WTC11 (cell line): Measurements from ENCODE around the gene SRRT. TPM values are rescaled to one million over a fixed set of nuclear protein-coding genes. Genes with fewer than 3 reads are reported as not detected.

Source experiments
- ATF1 ChIP-seq: sonication (generic); formaldehyde crosslinking; IDR thresholded peaks from 2 replicates; pipeline ENCODE4 v1.8.1; 2023; ENCODE audit warnings: mild to moderate bottlenecking, moderate library complexity, missing genetic modification reagents
- CREB1 ChIP-seq: sonication (generic); formaldehyde crosslinking; IDR thresholded peaks from 2 replicates; pipeline ENCODE4 v1.8.0; 2023; ENCODE audit warnings: mild to moderate bottlenecking, missing genetic modification reagents
- ELF4 ChIP-seq: sonication (generic); formaldehyde crosslinking; IDR thresholded peaks from 2 replicates; pipeline ENCODE4 v1.8.1; 2022; ENCODE audit warnings: low read depth, mild to moderate bottlenecking, moderate library complexity, missing genetic modification reagents
- FOXJ3 ChIP-seq: sonication (generic); formaldehyde crosslinking; IDR thresholded peaks from 2 replicates; pipeline ENCODE4 v1.9.0; 2021; ENCODE audit warnings: missing genetic modification reagents, mild to moderate bottlenecking, borderline replicate concordance
- GABPB1 ChIP-seq: sonication (generic); formaldehyde crosslinking; IDR thresholded peaks from 2 replicates; pipeline ENCODE4 v1.8.1; 2023; ENCODE audit warnings: mild to moderate bottlenecking, missing genetic modification reagents
- MXD4 ChIP-seq: fragments of 250-450 bp; sonication (Bioruptor Pico); IDR thresholded peaks from 2 replicates; pipeline ENCODE4 v1.8.0; 2021; ENCODE audit warnings: mild to moderate bottlenecking, moderate library complexity, borderline replicate concordance
- NR1H2 ChIP-seq: sonication (generic); formaldehyde crosslinking; IDR thresholded peaks from 2 replicates; pipeline ENCODE4 v1.9.0; 2021; ENCODE audit warnings: mild to moderate bottlenecking, moderate library complexity, missing genetic modification reagents
- NR3C1 ChIP-seq: sonication (generic); formaldehyde crosslinking; conservative IDR thresholded peaks from 2 replicates; pipeline ENCODE4 v1.8.1; 2023; ENCODE audit warnings: low read depth, mild to moderate bottlenecking, missing genetic modification reagents
- SMAD4 ChIP-seq: sonication (generic); formaldehyde crosslinking; IDR thresholded peaks from 2 replicates; pipeline ENCODE4 v1.8.0; 2022; ENCODE audit warnings: mild to moderate bottlenecking, missing genetic modification reagents
- SP1 ChIP-seq: sonication (generic); formaldehyde crosslinking; conservative IDR thresholded peaks from 2 replicates; pipeline ENCODE4 v1.8.1; 2022; ENCODE audit warnings: missing genetic modification reagents
- ZNF138 ChIP-seq: sonication (generic); formaldehyde crosslinking; conservative IDR thresholded peaks from 2 replicates; pipeline ENCODE4 v1.8.1; 2022; ENCODE audit warnings: mild to moderate bottlenecking, moderate library complexity, missing genetic modification reagents
- ZNF263 ChIP-seq: sonication (generic); formaldehyde crosslinking; IDR thresholded peaks from 2 replicates; pipeline ENCODE4 v1.8.1; 2022; ENCODE audit warnings: low read depth, mild to moderate bottlenecking, moderate library complexity, missing genetic modification reagents
- ZNF396 ChIP-seq: fragments of 250-450 bp; sonication (Bioruptor Pico); IDR thresholded peaks from 2 replicates; pipeline ENCODE4 v1.8.0; 2021; ENCODE audit warnings: mild to moderate bottlenecking, moderate library complexity, borderline replicate concordance
- ZNF423 ChIP-seq: fragments of 250-450 bp; sonication (Bioruptor Pico); IDR thresholded peaks from 2 replicates; pipeline ENCODE4 v2.1.2; 2022; ENCODE audit warnings: mild to moderate bottlenecking, moderate library complexity
- ZNF671 ChIP-seq: fragments of 250-450 bp; sonication (Bioruptor Pico); IDR thresholded peaks from 2 replicates; pipeline ENCODE4 v1.8.0; 2021; ENCODE audit warnings: mild to moderate bottlenecking
- total RNA-seq: library from RNA; stranded (reverse); gene quantifications from 3 replicates; pipeline ENCODE4 v1.2.3, GENCODE V29; 2021
- TF ChIP-seq, protein P1 (sequence below): fragments of 250-450 bp; sonication (Bioruptor Pico); IDR thresholded peaks from 2 replicates; pipeline ENCODE4 v1.9.0; 2021; ENCODE audit warnings: mild to moderate bottlenecking
- TF ChIP-seq, protein P2 (sequence below): sonication (generic); formaldehyde crosslinking; IDR thresholded peaks from 2 replicates; pipeline ENCODE4 v1.8.1; 2023; ENCODE audit warnings: mild to moderate bottlenecking, missing genetic modification reagents, moderate library complexity
- TF ChIP-seq, protein P3 (sequence below): sonication (generic); formaldehyde crosslinking; IDR thresholded peaks from 2 replicates; pipeline ENCODE4 v1.8.0; 2023; ENCODE audit warnings: mild to moderate bottlenecking, missing genetic modification reagents
- TF ChIP-seq, protein P4 (sequence below): sonication (generic); formaldehyde crosslinking; IDR thresholded peaks from 2 replicates; pipeline ENCODE4 v1.8.1; 2023; ENCODE audit warnings: mild to moderate bottlenecking, moderate library complexity, missing genetic modification reagents
- TF ChIP-seq, protein P5 (sequence below): sonication (generic); formaldehyde crosslinking; IDR thresholded peaks from 2 replicates; pipeline ENCODE4 v1.8.1; 2022; ENCODE audit warnings: low read depth, mild to moderate bottlenecking, moderate library complexity, missing genetic modification reagents, borderline replicate concordance
- TF ChIP-seq, protein P6 (sequence below): sonication (generic); formaldehyde crosslinking; IDR thresholded peaks from 2 replicates; pipeline ENCODE4 v1.8.0; 2022; ENCODE audit warnings: mild to moderate bottlenecking, missing genetic modification reagents
- TF ChIP-seq, protein P7 (sequence below): sonication (generic); formaldehyde crosslinking; IDR thresholded peaks from 2 replicates; pipeline ENCODE4 v1.8.0; 2022; ENCODE audit warnings: missing genetic modification reagents

SRRT gene
- total RNA-seq, 1 experiment from 2014 or later, result 238 TPM

DNA sequence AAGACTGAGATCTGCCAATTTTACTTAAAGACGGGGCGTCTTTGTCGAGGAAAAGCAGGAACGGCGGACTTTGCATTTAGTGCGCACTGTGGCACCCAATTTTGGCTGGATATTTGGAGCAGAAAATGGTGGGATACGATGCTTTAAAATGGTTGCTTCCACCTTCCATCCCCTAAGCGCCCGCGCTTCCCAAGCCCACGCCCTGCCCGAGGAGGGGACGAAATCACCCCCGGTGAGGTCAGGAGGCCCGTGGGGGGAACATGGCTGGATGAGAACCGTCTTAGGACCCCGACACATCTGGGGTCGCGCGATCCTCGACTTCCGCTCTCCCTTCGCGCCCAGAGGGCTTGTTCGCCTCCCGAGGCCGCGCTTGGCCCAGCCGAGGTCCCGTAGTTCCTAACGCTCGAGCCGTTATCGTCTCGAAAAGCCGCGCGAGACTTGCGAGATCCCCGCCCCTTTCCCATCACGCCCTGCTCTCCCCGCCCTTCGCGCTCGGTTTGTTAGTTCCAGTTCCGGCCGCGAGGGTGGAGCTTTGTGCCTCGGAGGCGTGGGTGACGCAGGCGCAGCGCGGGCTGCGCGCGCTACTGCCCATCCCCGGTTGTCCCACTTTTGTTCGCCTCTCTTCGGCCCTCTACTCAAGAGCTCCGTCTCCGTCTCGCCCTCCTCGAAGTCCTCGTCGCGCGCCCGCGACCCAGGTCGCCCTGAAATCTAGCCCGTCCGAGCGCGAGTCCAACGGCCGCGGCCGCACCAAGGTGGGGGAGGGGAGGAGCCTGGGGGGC is at the start of gene SRRT (continued):
- TF ChIP-seq CREB1 (CRISPR knock-in tag) (0 out of 2 replicates have a peak, but pooled peaks have one; percentile 77), SP1 (CRISPR knock-in tag) (peak; percentile 98), SMAD4 (CRISPR knock-in tag) (no peak), ZNF671 (CRISPR knock-in tag) (no peak), ELF4 (CRISPR knock-in tag) (no peak), MXD4 (no peak), NR3C1 (no peak), ZNF263 (CRISPR knock-in tag) (no peak), ZNF138 (CRISPR knock-in tag) (no peak), GABPB1 (CRISPR knock-in tag) (peak; percentile 66), FOXJ3 (CRISPR knock-in tag) (no peak), ATF1 (CRISPR knock-in tag) (no peak), ZNF396 (no peak), NR1H2 (CRISPR knock-in tag) (no peak), ZNF423 (CRISPR knock-in tag) (no peak)
- TF ChIP-seq, protein P1, sequence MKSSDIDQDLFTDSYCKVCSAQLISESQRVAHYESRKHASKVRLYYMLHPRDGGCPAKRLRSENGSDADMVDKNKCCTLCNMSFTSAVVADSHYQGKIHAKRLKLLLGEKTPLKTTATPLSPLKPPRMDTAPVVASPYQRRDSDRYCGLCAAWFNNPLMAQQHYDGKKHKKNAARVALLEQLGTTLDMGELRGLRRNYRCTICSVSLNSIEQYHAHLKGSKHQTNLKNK (CRISPR knock-in tag), result peak; percentile 42; the same call in 1 of the 2 replicates
- TF ChIP-seq, protein P2, sequence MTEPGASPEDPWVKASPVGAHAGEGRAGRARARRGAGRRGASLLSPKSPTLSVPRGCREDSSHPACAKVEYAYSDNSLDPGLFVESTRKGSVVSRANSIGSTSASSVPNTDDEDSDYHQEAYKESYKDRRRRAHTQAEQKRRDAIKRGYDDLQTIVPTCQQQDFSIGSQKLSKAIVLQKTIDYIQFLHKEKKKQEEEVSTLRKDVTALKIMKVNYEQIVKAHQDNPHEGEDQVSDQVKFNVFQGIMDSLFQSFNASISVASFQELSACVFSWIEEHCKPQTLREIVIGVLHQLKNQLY (CRISPR knock-in tag), result no peak
- TF ChIP-seq, protein P3, sequence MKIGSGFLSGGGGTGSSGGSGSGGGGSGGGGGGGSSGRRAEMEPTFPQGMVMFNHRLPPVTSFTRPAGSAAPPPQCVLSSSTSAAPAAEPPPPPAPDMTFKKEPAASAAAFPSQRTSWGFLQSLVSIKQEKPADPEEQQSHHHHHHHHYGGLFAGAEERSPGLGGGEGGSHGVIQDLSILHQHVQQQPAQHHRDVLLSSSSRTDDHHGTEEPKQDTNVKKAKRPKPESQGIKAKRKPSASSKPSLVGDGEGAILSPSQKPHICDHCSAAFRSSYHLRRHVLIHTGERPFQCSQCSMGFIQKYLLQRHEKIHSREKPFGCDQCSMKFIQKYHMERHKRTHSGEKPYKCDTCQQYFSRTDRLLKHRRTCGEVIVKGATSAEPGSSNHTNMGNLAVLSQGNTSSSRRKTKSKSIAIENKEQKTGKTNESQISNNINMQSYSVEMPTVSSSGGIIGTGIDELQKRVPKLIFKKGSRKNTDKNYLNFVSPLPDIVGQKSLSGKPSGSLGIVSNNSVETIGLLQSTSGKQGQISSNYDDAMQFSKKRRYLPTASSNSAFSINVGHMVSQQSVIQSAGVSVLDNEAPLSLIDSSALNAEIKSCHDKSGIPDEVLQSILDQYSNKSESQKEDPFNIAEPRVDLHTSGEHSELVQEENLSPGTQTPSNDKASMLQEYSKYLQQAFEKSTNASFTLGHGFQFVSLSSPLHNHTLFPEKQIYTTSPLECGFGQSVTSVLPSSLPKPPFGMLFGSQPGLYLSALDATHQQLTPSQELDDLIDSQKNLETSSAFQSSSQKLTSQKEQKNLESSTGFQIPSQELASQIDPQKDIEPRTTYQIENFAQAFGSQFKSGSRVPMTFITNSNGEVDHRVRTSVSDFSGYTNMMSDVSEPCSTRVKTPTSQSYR (CRISPR knock-in tag), result peak; percentile 73; the same call in 1 of the 2 replicates
- TF ChIP-seq, protein P4, sequence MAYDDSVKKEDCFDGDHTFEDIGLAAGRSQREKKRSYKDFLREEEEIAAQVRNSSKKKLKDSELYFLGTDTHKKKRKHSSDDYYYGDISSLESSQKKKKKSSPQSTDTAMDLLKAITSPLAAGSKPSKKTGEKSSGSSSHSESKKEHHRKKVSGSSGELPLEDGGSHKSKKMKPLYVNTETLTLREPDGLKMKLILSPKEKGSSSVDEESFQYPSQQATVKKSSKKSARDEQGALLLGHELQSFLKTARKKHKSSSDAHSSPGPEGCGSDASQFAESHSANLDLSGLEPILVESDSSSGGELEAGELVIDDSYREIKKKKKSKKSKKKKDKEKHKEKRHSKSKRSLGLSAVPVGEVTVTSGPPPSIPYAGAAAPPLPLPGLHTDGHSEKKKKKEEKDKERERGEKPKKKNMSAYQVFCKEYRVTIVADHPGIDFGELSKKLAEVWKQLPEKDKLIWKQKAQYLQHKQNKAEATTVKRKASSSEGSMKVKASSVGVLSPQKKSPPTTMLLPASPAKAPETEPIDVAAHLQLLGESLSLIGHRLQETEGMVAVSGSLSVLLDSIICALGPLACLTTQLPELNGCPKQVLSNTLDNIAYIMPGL (CRISPR knock-in tag), result peak; percentile 11; the same call in 1 of the 2 replicates
- TF ChIP-seq, protein P5, sequence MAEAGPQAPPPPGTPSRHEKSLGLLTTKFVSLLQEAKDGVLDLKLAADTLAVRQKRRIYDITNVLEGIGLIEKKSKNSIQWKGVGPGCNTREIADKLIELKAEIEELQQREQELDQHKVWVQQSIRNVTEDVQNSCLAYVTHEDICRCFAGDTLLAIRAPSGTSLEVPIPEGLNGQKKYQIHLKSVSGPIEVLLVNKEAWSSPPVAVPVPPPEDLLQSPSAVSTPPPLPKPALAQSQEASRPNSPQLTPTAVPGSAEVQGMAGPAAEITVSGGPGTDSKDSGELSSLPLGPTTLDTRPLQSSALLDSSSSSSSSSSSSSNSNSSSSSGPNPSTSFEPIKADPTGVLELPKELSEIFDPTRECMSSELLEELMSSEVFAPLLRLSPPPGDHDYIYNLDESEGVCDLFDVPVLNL (CRISPR knock-in tag), result 0 out of 2 replicates have a peak, but pooled peaks have one; percentile 29
- TF ChIP-seq, protein P6, sequence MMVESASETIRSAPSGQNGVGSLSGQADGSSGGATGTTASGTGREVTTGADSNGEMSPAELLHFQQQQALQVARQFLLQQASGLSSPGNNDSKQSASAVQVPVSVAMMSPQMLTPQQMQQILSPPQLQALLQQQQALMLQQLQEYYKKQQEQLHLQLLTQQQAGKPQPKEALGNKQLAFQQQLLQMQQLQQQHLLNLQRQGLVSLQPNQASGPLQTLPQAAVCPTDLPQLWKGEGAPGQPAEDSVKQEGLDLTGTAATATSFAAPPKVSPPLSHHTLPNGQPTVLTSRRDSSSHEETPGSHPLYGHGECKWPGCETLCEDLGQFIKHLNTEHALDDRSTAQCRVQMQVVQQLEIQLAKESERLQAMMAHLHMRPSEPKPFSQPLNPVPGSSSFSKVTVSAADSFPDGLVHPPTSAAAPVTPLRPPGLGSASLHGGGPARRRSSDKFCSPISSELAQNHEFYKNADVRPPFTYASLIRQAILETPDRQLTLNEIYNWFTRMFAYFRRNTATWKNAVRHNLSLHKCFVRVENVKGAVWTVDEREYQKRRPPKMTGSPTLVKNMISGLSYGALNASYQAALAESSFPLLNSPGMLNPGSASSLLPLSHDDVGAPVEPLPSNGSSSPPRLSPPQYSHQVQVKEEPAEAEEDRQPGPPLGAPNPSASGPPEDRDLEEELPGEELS (CRISPR knock-in tag), result no peak
- TF ChIP-seq, protein P7, sequence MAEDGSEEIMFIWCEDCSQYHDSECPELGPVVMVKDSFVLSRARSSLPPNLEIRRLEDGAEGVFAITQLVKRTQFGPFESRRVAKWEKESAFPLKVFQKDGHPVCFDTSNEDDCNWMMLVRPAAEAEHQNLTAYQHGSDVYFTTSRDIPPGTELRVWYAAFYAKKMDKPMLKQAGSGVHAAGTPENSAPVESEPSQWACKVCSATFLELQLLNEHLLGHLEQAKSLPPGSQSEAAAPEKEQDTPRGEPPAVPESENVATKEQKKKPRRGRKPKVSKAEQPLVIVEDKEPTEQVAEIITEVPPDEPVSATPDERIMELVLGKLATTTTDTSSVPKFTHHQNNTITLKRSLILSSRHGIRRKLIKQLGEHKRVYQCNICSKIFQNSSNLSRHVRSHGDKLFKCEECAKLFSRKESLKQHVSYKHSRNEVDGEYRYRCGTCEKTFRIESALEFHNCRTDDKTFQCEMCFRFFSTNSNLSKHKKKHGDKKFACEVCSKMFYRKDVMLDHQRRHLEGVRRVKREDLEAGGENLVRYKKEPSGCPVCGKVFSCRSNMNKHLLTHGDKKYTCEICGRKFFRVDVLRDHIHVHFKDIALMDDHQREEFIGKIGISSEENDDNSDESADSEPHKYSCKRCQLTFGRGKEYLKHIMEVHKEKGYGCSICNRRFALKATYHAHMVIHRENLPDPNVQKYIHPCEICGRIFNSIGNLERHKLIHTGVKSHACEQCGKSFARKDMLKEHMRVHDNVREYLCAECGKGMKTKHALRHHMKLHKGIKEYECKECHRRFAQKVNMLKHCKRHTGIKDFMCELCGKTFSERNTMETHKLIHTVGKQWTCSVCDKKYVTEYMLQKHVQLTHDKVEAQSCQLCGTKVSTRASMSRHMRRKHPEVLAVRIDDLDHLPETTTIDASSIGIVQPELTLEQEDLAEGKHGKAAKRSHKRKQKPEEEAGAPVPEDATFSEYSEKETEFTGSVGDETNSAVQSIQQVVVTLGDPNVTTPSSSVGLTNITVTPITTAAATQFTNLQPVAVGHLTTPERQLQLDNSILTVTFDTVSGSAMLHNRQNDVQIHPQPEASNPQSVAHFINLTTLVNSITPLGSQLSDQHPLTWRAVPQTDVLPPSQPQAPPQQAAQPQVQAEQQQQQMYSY (CRISPR knock-in tag), result no peak
